Common myeloid progenitor, CD34-positive (primary cell): Measurements from ENCODE around the gene HAX1.
"Not testable (repeated sequence)": the region's sequence is repeated elsewhere in the genome, so short reads cannot be mapped to it uniquely, and the experiment has no call there.

Source experiments
- CTCF ChIA-PET: fragments of 350-600 bp; sonication (Branson Sonifier 250); formaldehyde crosslinking; loops from one replicate; lab custom pipeline; 2021; ENCODE audit warnings: antibody characterized with exemption; lab: Charles Lee
- POLR2A ChIA-PET: fragments of 350-600 bp; sonication (Branson Sonifier 250); formaldehyde crosslinking; loops from one replicate; lab custom pipeline; 2021; ENCODE audit warnings: antibody characterized with exemption; lab: Charles Lee
- DNase-seq, 3 donors: peaks; one replicate each; pipeline versions ENCODE4 v3.0.0 to v3.0.0-alpha.2; 2013
- H3K27ac ChIP-seq, 2 experiments: 1 replicate in 1 of 2; 2 replicates in 1 of 2; pipeline ENCODE4 v1.7.0; 2013; ENCODE audit warnings: inconsistent platforms in 2 of 2, low read length in 2 of 2, mild to moderate bottlenecking in 2 of 2, low read depth in 1 of 2, moderate library complexity in 1 of 2; ENCODE audit not compliant: severe bottlenecking in 2 of 2, insufficient read depth in 1 of 2, poor library complexity in 1 of 2
- H3K27me3 ChIP-seq, 5 experiments: replicated peaks in 2 of 5; 1 replicate in 3 of 5; 2 replicates in 2 of 5; pipeline versions ENCODE4 v1.6.1 to v1.7.0; 2013; ENCODE audit warnings: low read length in 4 of 5, mild to moderate bottlenecking in 2 of 5, moderate library complexity in 2 of 5, inconsistent platforms in 1 of 5; ENCODE audit not compliant: insufficient read depth in 5 of 5, control insufficient read depth in 4 of 5
- H3K36me3 ChIP-seq, 4 experiments: 1 replicate in 2 of 4; 2 replicates in 2 of 4; pipeline versions ENCODE4 v1.6.1 to v1.7.0; 2013; ENCODE audit warnings: low read length in 3 of 4, control low read depth in 1 of 4, mild to moderate bottlenecking in 1 of 4; ENCODE audit not compliant: control insufficient read depth in 4 of 4, insufficient read depth in 4 of 4
- H3K4me1 ChIP-seq, 4 experiments: 1 replicate in 3 of 4; 2 replicates in 1 of 4; pipeline versions ENCODE4 v1.6.1 to v1.7.1; 2013; ENCODE audit warnings: low read length in 3 of 4, mild to moderate bottlenecking in 3 of 4, control low read depth in 1 of 4, inconsistent platforms in 1 of 4, moderate library complexity in 1 of 4; ENCODE audit not compliant: control insufficient read depth in 4 of 4, insufficient read depth in 4 of 4; ENCODE audit errors: control extremely low read depth in 1 of 4
- H3K4me3 ChIP-seq, 7 experiments: 1 replicate in 4 of 7; 2 replicates in 3 of 7; pipeline versions ENCODE4 v1.5.1 to v1.7.0; 2013; ENCODE audit warnings: mild to moderate bottlenecking in 7 of 7, low read length in 6 of 7, moderate library complexity in 6 of 7, inconsistent platforms in 2 of 7, low read depth in 2 of 7, control low read depth in 1 of 7; ENCODE audit not compliant: insufficient read depth in 4 of 7, control insufficient read depth in 1 of 7; ENCODE audit errors: extremely low read depth in 1 of 7
- H3K9me3 ChIP-seq, 5 experiments: 1 replicate in 4 of 5; 2 replicates in 1 of 5; pipeline versions ENCODE4 v1.6.1 to v1.7.1; 2013; ENCODE audit warnings: low read length in 4 of 5, mild to moderate bottlenecking in 2 of 5, inconsistent platforms in 1 of 5, low read depth in 1 of 5, moderate library complexity in 1 of 5; ENCODE audit not compliant: control insufficient read depth in 4 of 5, insufficient read depth in 2 of 5; ENCODE audit errors: control extremely low read depth in 1 of 5
- WGBS: methylation state at CpG from one replicate; pipeline ENCODE4 v1.1.5; 2013; ENCODE audit not compliant: insufficient coverage; 5-methylcytosine and 5-hydroxymethylcytosine counted together

HAX1 gene

GRCh38 chr1:154321609-154321934 lies 49.1 kb downstream of the HAX1 start:
- H3K4me3 ChIP-seq, H3K36me3 ChIP-seq, POLR2A ChIA-PET, H3K27me3 ChIP-seq, H3K9me3 ChIP-seq, DNase-seq: not testable (repeated sequence)
- CTCF ChIA-PET: interaction anchor here (18.9 kb wide), 1 partner anchor 21 kb away, joined by 429 read pairs; no protein-coding TSS in a partner anchor
- peaks cover 2 to 26% (median 22%) of the 10 kb centered on the region in 4 experiments for H3K4me1 ChIP-seq
- H3K27ac ChIP-seq: peak overlapping the region in 1 of 2 experiments; percentile 38

GRCh38 chr1:154323493-154323892 lies 51.1 kb downstream of the HAX1 start:
- Histone ChIP-seq H3K4me1 (peaks cover 10 to 44% (median 41%) of the 10 kb centered on the region in 4 experiments), H3K4me3 (no peak overlapping the region), H3K27ac (no peak overlapping the region), H3K9me3 (no peaks in the 10 kb centered on the region), H3K36me3 (no peaks in the 10 kb centered on the region), H3K27me3 (no peaks in the 10 kb centered on the region)
- ChIA-PET POLR2A (no interaction called here), CTCF (interaction anchor here (1.2 to 18.9 kb wide), 6 partner anchors 10 to 50 kb away, joined by 3 to 429 read pairs (median 6); no protein-coding TSS in a partner anchor)
- DNase-seq: no peak
- WGBS: 99% methylated on average over 7 of the region's 7 CpGs

- 80% methylated on average over 1 of the region's 2 CpGs for WGBS
- H3K4me1 ChIP-seq: peaks cover 13 to 51% (median 47%) of the 10 kb centered on the region in 4 experiments
- no peaks in the 10 kb centered on the region for H3K27me3 ChIP-seq
- no peaks in the 10 kb centered on the region for H3K36me3 ChIP-seq
- DNase-seq: peak in 1 of 3 donors; percentile 16
- H3K9me3 ChIP-seq: no peaks in the 10 kb centered on the region
- POLR2A ChIA-PET: interaction anchor here (2.9 kb wide), 1 partner anchor 11 kb away, joined by 17 read pairs; no protein-coding TSS in a partner anchor
- peak overlapping the region in 6 of 7 experiments; percentile 82 to 98 (median 86) for H3K4me3 ChIP-seq
- H3K27ac ChIP-seq: no peak overlapping the region
- CTCF ChIA-PET: interaction anchor here (1.3 to 18.9 kb wide), 5 partner anchors 11 to 51 kb away, joined by 3 to 429 read pairs (median 6); no protein-coding TSS in a partner anchor
Measured at GRCh38 chr1:154324241-154324640, 51.8 kb downstream of the HAX1 start.

- peak within 1 kb of the TSS; percentile 81 to 91 for H3K27ac ChIP-seq
- ChIA-PET POLR2A (interaction anchor here (2.9 kb wide), 1 partner anchor 10 kb away, joined by 17 read pairs; no protein-coding TSS in a partner anchor), CTCF (interaction anchor here (0.9 to 18.9 kb wide), 9 partner anchors 12 to 150 kb away, joined by 3 to 429 read pairs (median 5); partner anchors contain the start of gene HAX1)
- H3K9me3 ChIP-seq: no peaks in the 10 kb centered on the region
- WGBS: 0% methylated on average over 8 of the region's 56 CpGs
- no peaks in the 10 kb centered on the region for H3K27me3 ChIP-seq
- DNase-seq: peak; percentile 83 to 91 (median 88)
- peaks cover 0 to 4% (median 3%) of the 10 kb centered on the region in 4 experiments for H3K36me3 ChIP-seq
- H3K4me1 ChIP-seq: peaks cover 19 to 58% (median 54%) of the 10 kb centered on the region in 4 experiments
- peak within 1 kb of the TSS; percentile 82 to 98 (median 86) for H3K4me3 ChIP-seq
Measured at GRCh38 chr1:154324669-154325582, 52.5 kb downstream of the HAX1 start, which contains the start of gene ATP8B2. Gene ATP8B2 (plus strand): TSS chr1:154325525. CDS start chr1:154328142, 2,617 bp downstream.
